ENCODE data around the gene HTR3A.

Gene HTR3A

GRCh38 chr11:113979431-113979830 is 4.5 kb downstream of the HTR3A start:
- Histone ChIP-seq H3K36me3 (ENCODE audit: insufficient read depth, low read length) (no peaks in the 10 kb centered on the region), H3K9me3 (ENCODE audit: insufficient read depth, low read depth, low read length) (no peaks in the 10 kb centered on the region), H3K27ac (ENCODE audit: low read depth, low read length) (no peak overlapping the region), H3K27me3 (ENCODE audit: insufficient read depth, low read length) (no peaks in the 10 kb centered on the region), H3K4me1 (ENCODE audit: insufficient read depth, low read length) (peaks cover 11% of the 10 kb centered on the region), H3K9ac (ENCODE audit: low read depth, low read length) (no peak overlapping the region), H3K4me3 (ENCODE audit: low read length) (no peak overlapping the region)
- WGBS: 100% methylated on average over 1 of the region's 1 CpG

- Histone ChIP-seq H3K9me3 (ENCODE audit: insufficient read depth, low read depth, low read length) (no peaks in the 10 kb centered on the region), H3K4me3 (ENCODE audit: low read length) (no peak overlapping the region), H3K27ac (ENCODE audit: low read depth, low read length) (no peak overlapping the region), H3K27me3 (ENCODE audit: insufficient read depth, low read length) (no peaks in the 10 kb centered on the region), H3K4me1 (ENCODE audit: insufficient read depth, low read length) (no peaks in the 10 kb centered on the region), H3K9ac (ENCODE audit: low read depth, low read length) (no peak overlapping the region), H3K36me3 (ENCODE audit: insufficient read depth, low read length) (no peaks in the 10 kb centered on the region)
- WGBS: 91% methylated on average over 6 of the region's 6 CpGs
Measured at GRCh38 chr11:113980785-113981184, 5.9 kb downstream of the HTR3A start.

- Histone ChIP-seq H3K4me3 (ENCODE audit: low read length) (no peak overlapping the region), H3K36me3 (ENCODE audit: insufficient read depth, low read length) (no peaks in the 10 kb centered on the region), H3K4me1 (ENCODE audit: insufficient read depth, low read length) (no peaks in the 10 kb centered on the region), H3K9me3 (ENCODE audit: insufficient read depth, low read depth, low read length) (no peaks in the 10 kb centered on the region), H3K27me3 (ENCODE audit: insufficient read depth, low read length) (no peaks in the 10 kb centered on the region), H3K9ac (ENCODE audit: low read depth, low read length) (no peak overlapping the region), H3K27ac (ENCODE audit: low read depth, low read length) (no peak overlapping the region)
Measured at GRCh38 chr11:113982306-113982705, 7.4 kb downstream of the HTR3A start.

GRCh38 chr11:113984781-113985180 is 9.9 kb downstream of the HTR3A start:
- Histone ChIP-seq H3K27me3 (ENCODE audit: insufficient read depth, low read length) (no peaks in the 10 kb centered on the region), H3K9me3 (ENCODE audit: insufficient read depth, low read depth, low read length) (no peaks in the 10 kb centered on the region), H3K4me1 (ENCODE audit: insufficient read depth, low read length) (no peaks in the 10 kb centered on the region), H3K27ac (ENCODE audit: low read depth, low read length) (no peak overlapping the region), H3K9ac (ENCODE audit: low read depth, low read length) (no peak overlapping the region), H3K36me3 (ENCODE audit: insufficient read depth, low read length) (no peaks in the 10 kb centered on the region), H3K4me3 (ENCODE audit: low read length) (no peak overlapping the region)
- 95% methylated on average over 6 of the region's 6 CpGs for WGBS

GRCh38 chr11:113985906-113986305 is 11.0 kb downstream of the HTR3A start:
- H3K9ac ChIP-seq (ENCODE audit: low read depth, low read length): no peak overlapping the region
- no peaks in the 10 kb centered on the region for H3K9me3 ChIP-seq (ENCODE audit: insufficient read depth, low read depth, low read length)
- H3K27me3 ChIP-seq (ENCODE audit: insufficient read depth, low read length): no peaks in the 10 kb centered on the region
- H3K27ac ChIP-seq (ENCODE audit: low read depth, low read length): no peak overlapping the region
- 89% methylated on average over 4 of the region's 4 CpGs for WGBS
- no peaks in the 10 kb centered on the region for H3K36me3 ChIP-seq (ENCODE audit: insufficient read depth, low read length)
- no peaks in the 10 kb centered on the region for H3K4me1 ChIP-seq (ENCODE audit: insufficient read depth, low read length)
- no peak overlapping the region for H3K4me3 ChIP-seq (ENCODE audit: low read length)

- 94% methylated on average over 18 of the region's 18 CpGs for WGBS
- no peaks in the 10 kb centered on the region for H3K9me3 ChIP-seq (ENCODE audit: insufficient read depth, low read depth, low read length)
- no peaks in the 10 kb centered on the region for H3K36me3 ChIP-seq (ENCODE audit: insufficient read depth, low read length)
- no peak overlapping the region for H3K4me3 ChIP-seq (ENCODE audit: low read length)
- H3K9ac ChIP-seq (ENCODE audit: low read depth, low read length): no peak overlapping the region; the same call in 1 of the 2 replicates
- no peaks in the 10 kb centered on the region for H3K27me3 ChIP-seq (ENCODE audit: insufficient read depth, low read length)
- H3K27ac ChIP-seq (ENCODE audit: low read depth, low read length): no peak overlapping the region
- no peaks in the 10 kb centered on the region for H3K4me1 ChIP-seq (ENCODE audit: insufficient read depth, low read length)
Measured at GRCh38 chr11:113986351-113987140, 11.6 kb downstream of the HTR3A start.

- Histone ChIP-seq H3K27me3 (ENCODE audit: insufficient read depth, low read length) (no peaks in the 10 kb centered on the region), H3K9me3 (ENCODE audit: insufficient read depth, low read depth, low read length) (no peaks in the 10 kb centered on the region), H3K27ac (ENCODE audit: low read depth, low read length) (no peak overlapping the region), H3K9ac (ENCODE audit: low read depth, low read length) (no peak overlapping the region), H3K4me3 (ENCODE audit: low read length) (no peak overlapping the region), H3K4me1 (ENCODE audit: insufficient read depth, low read length) (0 out of 2 replicates have a peak, but pooled peaks cover 11% of the 10 kb centered on the region), H3K36me3 (ENCODE audit: insufficient read depth, low read length) (no peaks in the 10 kb centered on the region)
- 85% methylated on average over 15 of the region's 15 CpGs for WGBS
Measured at GRCh38 chr11:113989381-113989780, 14.5 kb downstream of the HTR3A start.

GRCh38 chr11:113989916-113990315 is 15.0 kb downstream of the HTR3A start:
- no peaks in the 10 kb centered on the region for H3K27me3 ChIP-seq (ENCODE audit: insufficient read depth, low read length)
- no peaks in the 10 kb centered on the region for H3K36me3 ChIP-seq (ENCODE audit: insufficient read depth, low read length)
- H3K27ac ChIP-seq (ENCODE audit: low read depth, low read length): no peak overlapping the region
- H3K4me1 ChIP-seq (ENCODE audit: insufficient read depth, low read length): 0 out of 2 replicates have a peak, but pooled peaks cover 11% of the 10 kb centered on the region
- no peak overlapping the region for H3K9ac ChIP-seq (ENCODE audit: low read depth, low read length)
- H3K9me3 ChIP-seq (ENCODE audit: insufficient read depth, low read depth, low read length): no peaks in the 10 kb centered on the region
- WGBS: 92% methylated on average over 2 of the region's 2 CpGs
- H3K4me3 ChIP-seq (ENCODE audit: low read length): no peak overlapping the region

- no peaks in the 10 kb centered on the region for H3K36me3 ChIP-seq (ENCODE audit: insufficient read depth, low read length)
- 30% methylated on average over 4 of the region's 4 CpGs for WGBS
Measured at GRCh38 chr11:113991170-113991569, 16.3 kb downstream of the HTR3A start.

GRCh38 chr11:113991718-113992458 is 17.0 kb downstream of the HTR3A start:
- Histone ChIP-seq H3K9ac (ENCODE audit: low read depth, low read length) (no peak overlapping the region), H3K4me1 (ENCODE audit: insufficient read depth, low read length) (0 out of 2 replicates have a peak, but pooled peaks cover 11% of the 10 kb centered on the region), H3K36me3 (ENCODE audit: insufficient read depth, low read length) (no peaks in the 10 kb centered on the region), H3K4me3 (ENCODE audit: low read length) (no peak overlapping the region), H3K9me3 (ENCODE audit: insufficient read depth, low read depth, low read length) (no peaks in the 10 kb centered on the region), H3K27ac (ENCODE audit: low read depth, low read length) (no peak overlapping the region), H3K27me3 (ENCODE audit: insufficient read depth, low read length) (no peaks in the 10 kb centered on the region)
- 93% methylated on average over 7 of the region's 7 CpGs for WGBS

More at GRCh38 chr11:113991170-113991569, 16.3 kb downstream of the HTR3A start:
- H3K27me3 ChIP-seq (ENCODE audit: insufficient read depth, low read length): no peaks in the 10 kb centered on the region
- 0 out of 2 replicates have a peak, but pooled peaks cover 11% of the 10 kb centered on the region for H3K4me1 ChIP-seq (ENCODE audit: insufficient read depth, low read length)
- H3K9me3 ChIP-seq (ENCODE audit: insufficient read depth, low read depth, low read length): no peaks in the 10 kb centered on the region
- no peak overlapping the region for H3K9ac ChIP-seq (ENCODE audit: low read depth, low read length)
- H3K27ac ChIP-seq (ENCODE audit: low read depth, low read length): no peak overlapping the region
- no peak overlapping the region for H3K4me3 ChIP-seq (ENCODE audit: low read length)

GRCh38 chr11:113992459-113993110 is 17.7 kb downstream of the HTR3A start:
- Histone ChIP-seq H3K9ac (ENCODE audit: low read depth, low read length) (no peak overlapping the region), H3K27me3 (ENCODE audit: insufficient read depth, low read length) (no peaks in the 10 kb centered on the region), H3K4me3 (ENCODE audit: low read length) (no peak overlapping the region), H3K9me3 (ENCODE audit: insufficient read depth, low read depth, low read length) (no peaks in the 10 kb centered on the region), H3K27ac (ENCODE audit: low read depth, low read length) (no peak overlapping the region), H3K36me3 (ENCODE audit: insufficient read depth, low read length) (no peaks in the 10 kb centered on the region), H3K4me1 (ENCODE audit: insufficient read depth, low read length) (0 out of 2 replicates have a peak, but pooled peaks cover 11% of the 10 kb centered on the region)
- 27% methylated on average over 3 of the region's 7 CpGs for WGBS

All from HUES64 (cell line).